Type B pancreatic cell (in vitro differentiated cells): ENCODE measurements around the gene GDPD5. TPM values are rescaled to one million over a fixed set of nuclear protein-coding genes. Genes with fewer than 3 reads are reported as not detected.
A peak's percentile ranks its signal among the peaks of the same experiment; 100 is the strongest.

Source experiments
- DNase-seq: peaks from one replicate; pipeline ENCODE4 v3.0.0; 2021; ENCODE audit warnings: mixed read lengths; ENCODE audit not compliant: unreplicated experiment; ENCODE audit errors: extremely low spot score
- H3K27ac Mint-ChIP-seq: 2 replicates; pipeline ENCODE4 v1.8.0; 2021; ENCODE audit warnings: mild to moderate bottlenecking, mixed read lengths
- H3K27me3 Mint-ChIP-seq: 2 replicates; pipeline ENCODE4 v1.8.0; 2021; ENCODE audit warnings: mixed read lengths
- H3K36me3 Mint-ChIP-seq: 2 replicates; pipeline ENCODE4 v1.8.0; 2021; ENCODE audit warnings: mixed read lengths
- H3K4me1 Mint-ChIP-seq: one replicate; pipeline ENCODE4 v1.8.0; 2021; ENCODE audit warnings: mixed read lengths; ENCODE audit not compliant: unreplicated experiment
- H3K4me3 Mint-ChIP-seq: 2 replicates; pipeline ENCODE4 v1.8.0; 2021; ENCODE audit warnings: mild to moderate bottlenecking, mixed read lengths
- H3K9me3 Mint-ChIP-seq: 2 replicates; pipeline ENCODE4 v1.8.0; 2021; ENCODE audit warnings: mixed read lengths
- CTCF ChIP-seq: fragments of 200-600 bp; sonication (generic); conservative IDR thresholded peaks from 2 replicates; pipeline ENCODE4 v1.5.0; 2021; ENCODE audit warnings: antibody characterized with exemption, mild to moderate bottlenecking
- total RNA-seq: library from RNA; stranded (reverse); gene quantifications from 2 replicates; pipeline ENCODE4 v1.2.1, GENCODE V29; 2021; ENCODE audit warnings: low replicate concordance

GDPD5 gene
- total RNA-seq, 1 donor from 2014 or later, result 11.3 TPM

GRCh38 chr11:75473684-75474083 is 52.1 kb downstream of the GDPD5 start:
- H3K9me3 Mint-ChIP-seq, result no peaks in the 10 kb centered on the region
- H3K4me3 Mint-ChIP-seq, result no peak overlapping the region
- TF ChIP-seq CTCF, result no peak
- peak overlapping the region; percentile 56 for H3K27ac Mint-ChIP-seq
- DNase-seq, result peak; percentile 59
- no peaks in the 10 kb centered on the region for H3K36me3 Mint-ChIP-seq
- H3K27me3 Mint-ChIP-seq, result no peaks in the 10 kb centered on the region
- peaks cover 63% of the 10 kb centered on the region for H3K4me1 Mint-ChIP-seq

GRCh38 chr11:75472081-75472732 is 53.5 kb downstream of the GDPD5 start:
- no peak overlapping the region for H3K4me3 Mint-ChIP-seq
- TF ChIP-seq CTCF, result no peak
- DNase-seq, result no peak
- no peaks in the 10 kb centered on the region for H3K9me3 Mint-ChIP-seq
- H3K4me1 Mint-ChIP-seq, result peaks cover 69% of the 10 kb centered on the region
- H3K36me3 Mint-ChIP-seq, result no peaks in the 10 kb centered on the region
- no peak overlapping the region for H3K27ac Mint-ChIP-seq
- no peaks in the 10 kb centered on the region for H3K27me3 Mint-ChIP-seq

- Mint-ChIP-seq H3K9me3 (no peaks in the 10 kb centered on the region), H3K36me3 (no peaks in the 10 kb centered on the region), H3K4me3 (no peak overlapping the region), H3K27me3 (no peaks in the 10 kb centered on the region), H3K27ac (no peak overlapping the region), H3K4me1 (peaks cover 72% of the 10 kb centered on the region)
- DNase-seq, result no peak
- TF ChIP-seq CTCF, result no peak
These were observed 54.4 kb downstream of the GDPD5 start for GRCh38 chr11:75471176-75471973.

GRCh38 chr11:75470476-75471080 is 55.2 kb downstream of the GDPD5 start:
- Mint-ChIP-seq H3K27ac (no peak overlapping the region), H3K36me3 (no peaks in the 10 kb centered on the region), H3K4me3 (no peak overlapping the region), H3K27me3 (no peaks in the 10 kb centered on the region), H3K9me3 (no peaks in the 10 kb centered on the region), H3K4me1 (peaks cover 75% of the 10 kb centered on the region)
- TF ChIP-seq CTCF, result no peak
- DNase-seq, result no peak

- TF ChIP-seq CTCF, result no peak
- Mint-ChIP-seq H3K27ac (no peak overlapping the region), H3K4me3 (no peak overlapping the region), H3K36me3 (no peaks in the 10 kb centered on the region), H3K27me3 (no peaks in the 10 kb centered on the region), H3K4me1 (peaks cover 74% of the 10 kb centered on the region), H3K9me3 (no peaks in the 10 kb centered on the region)
- no peak for DNase-seq
These were observed 55.8 kb downstream of the GDPD5 start for GRCh38 chr11:75469785-75470405.
